C4-2B (cell line): Measurements from ENCODE around the gene JAG2.

ENCODE experiments used
- ZFX ChIP-seq: fragments of 450-650 bp; IDR thresholded peaks from 2 replicates; pipeline ENCODE4 v1.6.1; 2017
- TF ChIP-seq, protein P1 (sequence below): fragments of 450-650 bp; conservative IDR thresholded peaks from 2 replicates; pipeline ENCODE4 v1.5.1; 2017; ENCODE audit warnings: mild to moderate bottlenecking

DNA sequence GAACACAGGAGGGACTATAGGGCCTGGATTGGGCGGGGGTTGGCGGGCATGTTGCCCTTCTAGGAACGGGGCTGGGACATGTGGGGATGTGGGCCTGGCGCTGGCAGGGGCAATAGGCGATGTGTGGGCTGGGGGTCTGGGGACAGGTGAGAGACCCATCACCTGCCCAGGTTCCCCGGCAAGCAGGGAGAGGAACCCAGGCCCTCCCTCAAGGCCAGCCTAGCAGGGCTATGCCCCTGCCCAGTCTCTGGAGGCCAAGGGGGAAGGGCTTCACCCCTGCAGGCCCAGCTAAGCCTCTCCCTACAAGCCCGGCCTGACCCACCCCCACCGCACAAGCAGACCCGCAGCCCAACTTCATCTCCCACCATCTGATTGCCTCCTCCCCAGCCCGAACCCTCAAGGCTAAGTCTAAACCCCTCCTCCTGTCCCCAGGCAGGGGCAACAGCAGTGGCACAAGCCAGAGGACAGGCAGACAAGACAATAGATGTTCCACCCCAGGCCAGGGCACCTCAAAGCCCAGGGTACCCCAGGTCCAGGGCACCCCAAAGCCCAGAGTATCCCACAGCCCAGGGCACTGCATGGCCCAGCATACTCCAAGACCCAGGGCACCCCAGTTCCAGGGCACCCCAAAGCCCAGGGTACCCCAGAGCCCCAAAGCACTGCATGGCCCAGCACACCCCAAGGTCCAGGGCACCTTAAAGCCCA lies 6.5 kb downstream of the JAG2 start:
- TF ChIP-seq, protein P1, sequence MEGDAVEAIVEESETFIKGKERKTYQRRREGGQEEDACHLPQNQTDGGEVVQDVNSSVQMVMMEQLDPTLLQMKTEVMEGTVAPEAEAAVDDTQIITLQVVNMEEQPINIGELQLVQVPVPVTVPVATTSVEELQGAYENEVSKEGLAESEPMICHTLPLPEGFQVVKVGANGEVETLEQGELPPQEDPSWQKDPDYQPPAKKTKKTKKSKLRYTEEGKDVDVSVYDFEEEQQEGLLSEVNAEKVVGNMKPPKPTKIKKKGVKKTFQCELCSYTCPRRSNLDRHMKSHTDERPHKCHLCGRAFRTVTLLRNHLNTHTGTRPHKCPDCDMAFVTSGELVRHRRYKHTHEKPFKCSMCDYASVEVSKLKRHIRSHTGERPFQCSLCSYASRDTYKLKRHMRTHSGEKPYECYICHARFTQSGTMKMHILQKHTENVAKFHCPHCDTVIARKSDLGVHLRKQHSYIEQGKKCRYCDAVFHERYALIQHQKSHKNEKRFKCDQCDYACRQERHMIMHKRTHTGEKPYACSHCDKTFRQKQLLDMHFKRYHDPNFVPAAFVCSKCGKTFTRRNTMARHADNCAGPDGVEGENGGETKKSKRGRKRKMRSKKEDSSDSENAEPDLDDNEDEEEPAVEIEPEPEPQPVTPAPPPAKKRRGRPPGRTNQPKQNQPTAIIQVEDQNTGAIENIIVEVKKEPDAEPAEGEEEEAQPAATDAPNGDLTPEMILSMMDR = no peak
- TF ChIP-seq ZFX = no peak
